ENCODE results near the gene UGT1A9. TPM values are rescaled to one million over a fixed set of nuclear protein-coding genes. Genes with fewer than 3 reads are reported as not detected.

UGT1A9 gene
- total and polyA plus RNA-seq, 2 donors (not counting 1 experiment from before 2014, with no cell fraction given) = not detected

DNA sequence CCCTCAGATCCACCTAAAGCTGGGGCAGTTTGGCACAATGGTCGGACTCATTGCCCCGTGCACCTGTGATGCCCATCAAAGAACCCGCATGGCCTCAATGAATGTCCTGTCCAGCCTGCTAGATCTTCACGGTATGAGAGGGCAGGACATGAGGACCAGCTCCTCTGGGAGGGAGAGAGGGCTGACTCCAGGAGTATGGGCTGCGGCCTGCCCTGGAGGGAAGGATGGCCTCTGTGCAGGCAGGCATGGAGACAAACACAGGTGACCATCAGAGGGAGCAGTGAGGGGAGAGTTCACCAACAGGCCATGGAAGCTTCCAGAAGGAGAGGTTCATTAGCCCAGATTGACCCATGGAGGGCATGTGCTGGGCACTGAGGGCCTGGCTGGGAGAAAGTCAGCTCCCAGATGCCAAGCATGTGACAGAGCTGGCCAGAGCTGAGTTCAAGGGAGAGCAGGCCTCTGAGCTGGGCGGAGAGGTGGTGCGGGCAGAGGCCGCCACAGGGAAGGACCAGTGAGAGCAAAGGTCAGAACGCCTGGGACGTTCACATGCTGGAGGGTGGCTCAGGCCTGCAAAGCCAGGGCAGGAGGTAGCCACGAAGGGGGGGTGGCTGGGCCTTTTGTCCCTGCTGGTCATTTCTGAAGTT lies 146.4 kb downstream of the UGT1A9 start:
- Histone ChIP-seq H2AFZ (ENCODE audit: low read length) (no peak overlapping the region), H3K27me3 (ENCODE audit: control insufficient read depth, insufficient read depth, low read length) (peaks cover 4% of the 10 kb centered on the region)

GRCh38 chr2:233818639-233819621 lies 147.2 kb downstream of the UGT1A9 start:
- peaks cover 4% of the 10 kb centered on the region for H3K27me3 ChIP-seq (ENCODE audit: control insufficient read depth, insufficient read depth, low read length)
- H3K4me1 ChIP-seq (ENCODE audit: control insufficient read depth, extremely low read depth, insufficient read depth, low read length) = no peaks in the 10 kb centered on the region
- H3K9ac ChIP-seq (ENCODE audit: insufficient read depth, low read length) = no peak overlapping the region

More for the DNA sequence above, 146.4 kb downstream of the UGT1A9 start:
- no peak for DNase-seq (ENCODE audit: low read depth in 2 of 2)
- Histone ChIP-seq H3K36me3 (ENCODE audit: control insufficient read depth, insufficient read depth, low read length) (no peaks in the 10 kb centered on the region), H3K4me2 (ENCODE audit: extremely low read depth, insufficient read depth, low read length) (no peak overlapping the region), H4K20me1 (ENCODE audit: control insufficient read depth, extremely low read depth, insufficient read depth, low read length) (no peaks in the 10 kb centered on the region), H3K79me2 (ENCODE audit: control insufficient read depth, insufficient read depth, low read length) (no peaks in the 10 kb centered on the region), H3K9me3 (ENCODE audit: control insufficient read depth, insufficient read depth, low read depth, low read length) (no peaks in the 10 kb centered on the region), H3K4me1 (ENCODE audit: control insufficient read depth, extremely low read depth, insufficient read depth, low read length) (no peaks in the 10 kb centered on the region), H3K27ac (ENCODE audit: insufficient read depth, low read length) (no peak overlapping the region), H3K9ac (ENCODE audit: insufficient read depth, low read length) (no peak overlapping the region), H3K4me3 (replicated peaks in 1 of 4; ENCODE audit: control extremely low read depth in 1 of 4, insufficient read depth in 1 of 4, low read depth in 3 of 4, low read length in 4 of 4) (no peak overlapping the region)
- TF ChIP-seq EZH2 (IDR thresholded peaks at IDR 0.05; ENCODE audit: low read length, missing control alignments) (no peak), CTCF (conservative IDR thresholded peaks at IDR 0.05 in 1 of 2, IDR thresholded peaks at IDR 0.05 in 1 of 2; ENCODE audit: low read depth in 1 of 2, low read length in 2 of 2) (no peak)

More at GRCh38 chr2:233818639-233819621, 147.2 kb downstream of the UGT1A9 start:
- Histone ChIP-seq H3K36me3 (ENCODE audit: control insufficient read depth, insufficient read depth, low read length) (no peaks in the 10 kb centered on the region), H3K9me3 (ENCODE audit: control insufficient read depth, insufficient read depth, low read depth, low read length) (no peaks in the 10 kb centered on the region), H3K27ac (ENCODE audit: insufficient read depth, low read length) (no peak overlapping the region), H3K79me2 (ENCODE audit: control insufficient read depth, insufficient read depth, low read length) (no peaks in the 10 kb centered on the region), H2AFZ (ENCODE audit: low read length) (no peak overlapping the region), H4K20me1 (ENCODE audit: control insufficient read depth, extremely low read depth, insufficient read depth, low read length) (no peaks in the 10 kb centered on the region), H3K4me3 (replicated peaks in 1 of 4; ENCODE audit: control extremely low read depth in 1 of 4, insufficient read depth in 1 of 4, low read depth in 3 of 4, low read length in 4 of 4) (no peak overlapping the region), H3K4me2 (ENCODE audit: extremely low read depth, insufficient read depth, low read length) (no peak overlapping the region)
- DNase-seq (ENCODE audit: low read depth in 2 of 2) = no peak
- TF ChIP-seq EZH2 (IDR thresholded peaks at IDR 0.05; ENCODE audit: low read length, missing control alignments) = no peak
- TF ChIP-seq CTCF (conservative IDR thresholded peaks at IDR 0.05 in 1 of 2, IDR thresholded peaks at IDR 0.05 in 1 of 2; ENCODE audit: low read depth in 1 of 2, low read length in 2 of 2) = no peak

Measured in fibroblast of lung (primary cell).